Mucosa of descending colon (tissue), 3 donors: ENCODE measurements around the gene SLC1A3. TPM values are rescaled to one million over a fixed set of nuclear protein-coding genes. Genes with fewer than 3 reads are reported as not detected.

Source experiments
- ATAC-seq: fragments of 200-7000 bp; cut with Tn5 transposase; one replicate; pipeline ENCODE4 v1.9.1; 2020; ENCODE audit warnings: mild to moderate bottlenecking, moderate library complexity
- DNase-seq, 3 donors: peaks; one replicate each; pipeline ENCODE4 v3.0.0-alpha.2; 2020
- H3K36me3 ChIP-seq: fragments of 200-600 bp; one replicate; pipeline ENCODE4 v1.8.0; 2021; ENCODE audit warnings: low read depth, mild to moderate bottlenecking
- H3K4me1 ChIP-seq: fragments of 200-600 bp; one replicate; pipeline ENCODE4 v1.8.0; 2021; ENCODE audit warnings: low read depth, mild to moderate bottlenecking
- H3K4me3 ChIP-seq: fragments of 200-600 bp; one replicate; pipeline ENCODE4 v1.8.0; 2021; ENCODE audit warnings: mild to moderate bottlenecking
- H3K9me3 ChIP-seq: fragments of 200-600 bp; one replicate; pipeline ENCODE4 v1.8.0; 2021; ENCODE audit warnings: mild to moderate bottlenecking
- CTCF ChIP-seq: fragments of 200-600 bp; IDR thresholded peaks from one replicate; pipeline ENCODE4 v1.8.0; 2022; ENCODE audit warnings: antibody characterized with exemption, mild to moderate bottlenecking
- intact Hi-C, 2 donors: fragments of 100-400 bp; cut with DNase I in 1 of 2; cut with micrococcal nuclease in 1 of 2; formaldehyde crosslinking; loops; one replicate each; pipeline versions ENCODE4 v1.11.0 to v1.11.1; 2022; cut with DNase I, micrococcal nuclease
- total RNA-seq, 3 donors: library from RNA; stranded (reverse); fragmentation: NEBNext Ultra II Directional in 2 of 3; extraction: Animal tissue kit (Norgen Biotek cat#: 25700) in 2 of 3; gene quantifications; one replicate each; pipeline versions ENCODE4 v1.2.1 to v1.2.4, GENCODE V29; 2021 to 2023
- donor health status: DM: no; HTN: no; CAD: no; lungs with moderate emphysema.
- donor health status: DM: no; HTN: no; CAD: no.
- donor health status: DM: no; HTN: yes; CAD: no.

SLC1A3 gene
- total RNA-seq, 3 donors from 2014 or later = 0.67 to 10.2 (median 7.9) TPM

GRCh38 chr5:36628695-36629094 lies 22.3 kb downstream of the SLC1A3 start:
- DNase-seq (no peak), ATAC-seq (no peak)
- Histone ChIP-seq H3K9me3 (no peaks in the 10 kb centered on the region), H3K36me3 (no peaks in the 10 kb centered on the region), H3K4me1 (no peaks in the 10 kb centered on the region), H3K4me3 (no peak overlapping the region)
- no peak for TF ChIP-seq CTCF
- intact Hi-C loops = no loop called here

DNA sequence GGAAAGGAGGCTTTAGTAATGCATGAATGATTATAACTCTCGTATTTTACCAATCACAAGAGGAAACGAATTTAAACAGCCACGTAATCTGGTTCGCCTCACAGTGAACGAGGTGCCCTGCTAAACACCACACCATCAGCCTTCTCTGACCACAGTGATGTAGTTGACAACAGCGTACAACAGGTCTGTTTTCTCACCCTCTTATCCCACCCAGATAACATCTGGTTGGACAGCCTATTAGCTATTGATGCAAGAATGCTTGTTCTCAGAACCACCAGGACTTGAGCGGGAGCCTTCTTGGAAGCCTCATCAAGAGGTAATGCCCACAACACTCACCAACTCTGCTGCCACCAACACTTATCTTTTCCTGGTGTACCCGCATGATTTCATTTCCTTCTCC lies 23.3 kb downstream of the SLC1A3 start:
- DNase-seq = no peak
- no peak for ATAC-seq
- intact Hi-C loops = no loop called here
- H3K4me1 ChIP-seq = no peaks in the 10 kb centered on the region
- no peak overlapping the region for H3K4me3 ChIP-seq
- TF ChIP-seq CTCF = no peak
- no peaks in the 10 kb centered on the region for H3K36me3 ChIP-seq
- no peaks in the 10 kb centered on the region for H3K9me3 ChIP-seq

DNA sequence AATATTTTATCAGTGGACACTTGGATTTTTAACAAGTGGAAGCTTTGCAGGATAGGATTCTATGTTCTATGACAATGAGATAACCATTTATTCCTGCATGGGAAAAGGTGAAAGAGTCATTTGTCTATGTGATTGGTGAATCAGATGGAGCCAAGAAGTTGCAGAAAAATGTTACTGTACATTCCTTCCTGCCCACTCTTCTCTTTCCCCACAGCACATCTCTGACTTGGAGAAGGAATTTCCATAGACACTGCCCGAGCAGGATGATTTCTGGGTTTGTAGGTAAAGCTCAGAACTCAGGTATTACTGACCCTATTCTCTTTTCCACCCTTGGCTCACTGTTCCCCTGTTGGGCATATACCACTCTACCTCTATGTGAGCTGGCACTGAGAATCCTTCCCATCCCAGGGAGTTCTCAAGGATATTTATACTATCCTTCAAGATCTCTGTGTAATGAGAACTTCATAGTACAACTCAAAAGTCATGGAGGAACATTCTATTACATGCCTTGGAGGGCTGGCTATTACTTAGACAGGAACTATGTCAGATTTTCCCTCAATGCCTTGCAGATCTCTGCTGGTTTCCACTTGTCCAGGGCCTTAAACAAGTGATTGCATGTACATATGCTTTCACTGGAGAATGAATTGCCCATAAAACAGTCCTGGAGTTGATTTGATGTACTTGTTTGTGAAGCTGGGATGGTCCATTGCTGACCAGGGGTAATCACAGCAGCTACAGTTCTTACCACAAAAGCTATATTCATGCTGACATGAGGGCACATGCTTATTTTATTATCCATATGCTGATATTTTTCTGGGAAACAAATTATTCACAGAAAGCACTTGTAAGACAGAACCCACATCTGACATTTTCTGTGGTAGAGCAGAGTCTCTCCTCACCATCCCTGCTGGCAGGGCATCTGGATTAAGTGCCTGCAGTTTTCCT lies 24.1 kb downstream of the SLC1A3 start:
- no peaks in the 10 kb centered on the region for H3K36me3 ChIP-seq
- intact Hi-C loops = no loop called here
- no peaks in the 10 kb centered on the region for H3K4me1 ChIP-seq
- no peaks in the 10 kb centered on the region for H3K9me3 ChIP-seq
- H3K4me3 ChIP-seq = no peak overlapping the region
- no peak for TF ChIP-seq CTCF
- DNase-seq (no peak), ATAC-seq (no peak)

- Histone ChIP-seq H3K9me3 (no peaks in the 10 kb centered on the region), H3K36me3 (no peaks in the 10 kb centered on the region), H3K4me3 (no peak overlapping the region), H3K4me1 (no peaks in the 10 kb centered on the region)
- no peak for TF ChIP-seq CTCF
- no peak for ATAC-seq
- DNase-seq = no peak
- intact Hi-C loops = no loop called here
These were observed 24.7 kb downstream of the SLC1A3 start for GRCh38 chr5:36631154-36631553.

- intact Hi-C loops = no loop called here
- no peak overlapping the region for H3K4me3 ChIP-seq
- H3K36me3 ChIP-seq = no peaks in the 10 kb centered on the region
- ATAC-seq = no peak
- no peak for TF ChIP-seq CTCF
- H3K9me3 ChIP-seq = no peaks in the 10 kb centered on the region
- no peak for DNase-seq
- H3K4me1 ChIP-seq = no peaks in the 10 kb centered on the region
These were observed 25.4 kb downstream of the SLC1A3 start for GRCh38 chr5:36631620-36632362.
